PC-3 (cell line): ENCODE results near the gene SPCS2. TPM values are rescaled to one million over a fixed set of nuclear protein-coding genes. Genes with fewer than 3 reads are reported as not detected.

Experiments used
- ATAC-seq: fragments of 200-7000 bp; cut with Tn5 transposase; 2 replicates; pipeline ENCODE4 v1.9.1; 2020; ENCODE audit warnings: mild to moderate bottlenecking, moderate library complexity
- BruUV-seq: library from RNA; stranded (reverse); fragments of 400-500 nt; replicated peaks from 2 replicates; lab custom pipeline; 2021; lab: Mats Ljungman, UMichigan
- CTCF ChIA-PET: fragments of 300-600 bp; sonication (Branson Sonifier 250); formaldehyde crosslinking; loops from one replicate; lab custom pipeline; 2022; ENCODE audit warnings: antibody characterized with exemption; lab: Charles Lee
- POLR2A ChIA-PET: fragments of 300-600 bp; sonication (Branson Sonifier 250); formaldehyde crosslinking; loops from one replicate; lab custom pipeline; 2022; ENCODE audit warnings: antibody characterized with exemption; ENCODE audit not compliant: unreplicated experiment; lab: Charles Lee
- DNase-seq: peaks from one replicate; pipeline ENCODE4 v3.0.0-alpha.2; 2015
- H2AFZ ChIP-seq: fragments of 300-600 bp; sonication (generic); 2 replicates; pipeline ENCODE4 v1.6.0; 2016; ENCODE audit warnings: antibody characterized with exemption, low read length
- H3F3A ChIP-seq: fragments of 300-600 bp; sonication (generic); one replicate; pipeline ENCODE4 v1.6.0; 2017; ENCODE audit warnings: antibody characterized with exemption, low read length, control low read depth, mild to moderate bottlenecking; ENCODE audit not compliant: unreplicated experiment
- H3K27ac ChIP-seq: fragments of 300-600 bp; sonication (generic); 2 replicates; pipeline ENCODE4 v1.5.1; 2016; ENCODE audit warnings: mild to moderate bottlenecking, low read length
- H3K27me3 ChIP-seq: fragments of 300-600 bp; sonication (generic); 2 replicates; pipeline ENCODE4 v1.6.1; 2016; ENCODE audit warnings: low read length, mixed read lengths
- H3K36me3 ChIP-seq: fragments of 300-600 bp; sonication (generic); 2 replicates; pipeline ENCODE4 v1.6.1; 2016; ENCODE audit warnings: low read depth, mixed run types, low read length, mixed read lengths
- H3K4me1 ChIP-seq: fragments of 300-600 bp; sonication (generic); 2 replicates; pipeline ENCODE4 v1.5.1; 2016; ENCODE audit warnings: low read length; ENCODE audit not compliant: insufficient read depth
- H3K4me2 ChIP-seq: fragments of 300-600 bp; sonication (generic); 2 replicates; pipeline ENCODE4 v1.6.0; 2016; ENCODE audit warnings: low read length
- H3K4me3 ChIP-seq: fragments of 300-600 bp; sonication (generic); 2 replicates; pipeline ENCODE4 v1.5.1; 2016; ENCODE audit warnings: mild to moderate bottlenecking, low read length, mixed read lengths
- H3K79me2 ChIP-seq: fragments of 300-600 bp; sonication (generic); 2 replicates; pipeline ENCODE4 v1.6.1; 2017; ENCODE audit warnings: low read length, mixed read lengths
- H3K9ac ChIP-seq: fragments of 300-600 bp; sonication (generic); 2 replicates; pipeline ENCODE4 v1.6.0; 2016; ENCODE audit warnings: mild to moderate bottlenecking, low read length
- H3K9me2 ChIP-seq: fragments of 300-600 bp; sonication (generic); replicated peaks from 2 replicates; pipeline ENCODE4 v1.6.1; 2016; ENCODE audit warnings: mixed run types, low read length, mixed read lengths
- H3K9me3 ChIP-seq: fragments of 300-600 bp; sonication (generic); 2 replicates; pipeline ENCODE4 v1.6.1; 2016; ENCODE audit warnings: low read length, mixed read lengths
- H4K20me1 ChIP-seq: fragments of 300-600 bp; sonication (generic); 2 replicates; pipeline ENCODE4 v1.6.1; 2016; ENCODE audit warnings: low read length, mixed read lengths
- CTCF ChIP-seq: fragments of 300-600 bp; sonication (generic); conservative IDR thresholded peaks from 2 replicates; pipeline ENCODE4 v1.5.1; 2017; ENCODE audit warnings: antibody characterized with exemption, low read depth, mild to moderate bottlenecking, low read length
- EZH2 ChIP-seq: fragments of 300-600 bp; sonication (generic); IDR thresholded peaks from one replicate; pipeline ENCODE4 v1.6.1; 2017; ENCODE audit warnings: antibody characterized with exemption, mild to moderate bottlenecking, low read length; ENCODE audit not compliant: unreplicated experiment
- EZH2phosphoT487 ChIP-seq: fragments of 300-600 bp; sonication (generic); IDR thresholded peaks from 2 replicates; pipeline ENCODE4 v1.6.1; 2018; ENCODE audit warnings: mild to moderate bottlenecking, antibody characterized with exemption, low read length, borderline replicate concordance
- intact Hi-C: fragments of 100-400 bp; cut with micrococcal nuclease; formaldehyde crosslinking; loops from 2 replicates; pipeline ENCODE4 v1.9.0; 2023
- total RNA-seq: library from RNA; depleted of rRNA; stranded (reverse); fragments of >200 nt; gene quantifications from 2 replicates; pipeline ENCODE4 v1.2.3, GENCODE V29; 2014

SPCS2 gene
- total RNA-seq, 1 experiment from 2014 or later: 129 TPM

DNA sequence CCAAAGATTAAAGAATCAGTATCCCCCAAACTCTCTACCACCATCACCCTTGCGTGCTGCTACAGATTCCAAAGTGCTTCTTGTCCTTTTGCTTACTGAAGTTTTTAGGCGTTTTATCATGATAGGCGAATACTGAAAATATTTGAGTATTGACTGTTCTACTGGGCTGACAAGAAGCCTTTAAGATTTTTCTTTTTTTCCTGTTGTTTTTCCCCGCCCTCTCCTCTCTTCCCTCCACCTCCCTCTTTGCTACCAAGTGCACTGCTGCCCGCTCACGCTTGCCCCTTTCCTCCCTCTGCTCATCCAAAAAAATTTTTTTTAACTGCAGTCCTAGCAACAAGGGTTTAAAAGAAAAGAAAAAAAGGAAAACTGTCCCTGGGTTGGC, 679 bp downstream of the SPCS2 start:
- Histone ChIP-seq H3K4me2 (peak overlapping the region; percentile 88), H3K4me3 (peak overlapping the region; percentile 87), H2AFZ (peak overlapping the region; percentile 62), H4K20me1 (peaks cover 17% of the 10 kb centered on the region; the same call in 1 of the 2 replicates), H3K4me1 (peaks cover 20% of the 10 kb centered on the region), H3K9me2 (no peaks in the 10 kb centered on the region), H3K27me3 (no peaks in the 10 kb centered on the region), H3K79me2 (peaks cover 68% of the 10 kb centered on the region), H3K36me3 (peaks cover 26% of the 10 kb centered on the region), H3F3A (no peaks in the 10 kb centered on the region), H3K9ac (peak overlapping the region; percentile 95), H3K9me3 (no peaks in the 10 kb centered on the region), H3K27ac (peak overlapping the region; percentile 34)
- POLR2A ChIA-PET: no interaction called here
- CTCF ChIA-PET: no interaction called here
- TF ChIP-seq EZH2 (no peak), CTCF (no peak), EZH2phosphoT487 (no peak)
- no peak for DNase-seq
- no TSS peak for BruUV-seq
- no peak for ATAC-seq
- intact Hi-C loops: loop anchor here (1.0 kb wide), 1 partner anchor 40 kb away; no protein-coding TSS in a partner anchor

- H3K27ac ChIP-seq: no peak overlapping the region
- H3K4me1 ChIP-seq: peaks cover 20% of the 10 kb centered on the region
- BruUV-seq: no TSS peak
- TF ChIP-seq EZH2 (no peak), CTCF (no peak), EZH2phosphoT487 (no peak)
- DNase-seq (no peak), ATAC-seq (no peak)
- peaks cover 22% of the 10 kb centered on the region; the same call in 1 of the 2 replicates for H4K20me1 ChIP-seq
- POLR2A ChIA-PET: no interaction called here
- peak overlapping the region; percentile 95 for H3K9ac ChIP-seq
- no peaks in the 10 kb centered on the region for H3K9me3 ChIP-seq
- peak overlapping the region; percentile 87 for H3K4me3 ChIP-seq
- peaks cover 33% of the 10 kb centered on the region for H3K36me3 ChIP-seq
- peak overlapping the region; percentile 88 for H3K4me2 ChIP-seq
- intact Hi-C loops: no loop called here
- no peaks in the 10 kb centered on the region for H3K27me3 ChIP-seq
- H3K9me2 ChIP-seq: no peaks in the 10 kb centered on the region
- H2AFZ ChIP-seq: no peak overlapping the region
- H3K79me2 ChIP-seq: peaks cover 75% of the 10 kb centered on the region
- CTCF ChIA-PET: no interaction called here
- no peaks in the 10 kb centered on the region for H3F3A ChIP-seq
Observed at GRCh38 chr11:74950374-74950969, 1.4 kb downstream of the SPCS2 start.

DNA sequence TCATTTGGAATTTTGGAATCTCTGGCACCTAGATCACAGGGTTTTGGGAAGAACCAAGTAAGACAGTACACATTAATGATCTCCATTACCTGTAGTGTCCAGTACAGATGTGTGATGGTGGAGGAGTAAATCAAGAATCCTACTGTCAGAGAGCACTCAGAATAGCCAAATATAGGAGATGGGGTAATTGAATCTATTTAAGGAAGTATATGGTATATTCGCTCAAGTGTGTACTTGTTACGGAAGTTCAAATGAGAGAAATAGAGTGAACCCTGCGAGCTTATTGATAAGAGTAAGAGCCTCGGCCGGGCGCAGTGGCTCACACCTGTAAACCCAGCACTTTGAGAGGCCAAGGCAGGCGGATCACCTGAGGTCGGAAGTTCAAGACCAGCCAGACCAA, 2.2 kb downstream of the SPCS2 start:
- TF ChIP-seq EZH2: no peak
- no peak for TF ChIP-seq CTCF
- TF ChIP-seq EZH2phosphoT487: no peak

More for the DNA sequence above, 2.2 kb downstream of the SPCS2 start:
- Histone ChIP-seq H3K4me2 (peak overlapping the region; percentile 88), H3K36me3 (peaks cover 37% of the 10 kb centered on the region), H3K27me3 (no peaks in the 10 kb centered on the region), H3K27ac (no peak overlapping the region), H4K20me1 (peaks cover 26% of the 10 kb centered on the region; the same call in 1 of the 2 replicates), H3K9me3 (no peaks in the 10 kb centered on the region), H3F3A (no peaks in the 10 kb centered on the region), H3K9ac (no peak overlapping the region), H2AFZ (no peak overlapping the region), H3K79me2 (peaks cover 82% of the 10 kb centered on the region), H3K9me2 (no peaks in the 10 kb centered on the region), H3K4me3 (peak overlapping the region; percentile 87; the same call in 1 of the 2 replicates), H3K4me1 (peaks cover 20% of the 10 kb centered on the region)
- no peak for DNase-seq
- intact Hi-C loops: no loop called here
- ChIA-PET CTCF (no interaction called here), POLR2A (no interaction called here)
- ATAC-seq: no peak
- BruUV-seq: no TSS peak
